GM12873 (cell line): ENCODE results near the gene NRBF2.

Experiments used
- TF ChIP-seq, protein P1 (sequence below): IDR thresholded peaks from 2 replicates; pipeline ENCODE4 v1.5.1; 2012; ENCODE audit warnings: low read depth, mild to moderate bottlenecking, moderate library complexity, low read length, control low read depth; ENCODE audit not compliant: insufficient read depth; ENCODE audit errors: missing control alignments

Gene NRBF2

DNA sequence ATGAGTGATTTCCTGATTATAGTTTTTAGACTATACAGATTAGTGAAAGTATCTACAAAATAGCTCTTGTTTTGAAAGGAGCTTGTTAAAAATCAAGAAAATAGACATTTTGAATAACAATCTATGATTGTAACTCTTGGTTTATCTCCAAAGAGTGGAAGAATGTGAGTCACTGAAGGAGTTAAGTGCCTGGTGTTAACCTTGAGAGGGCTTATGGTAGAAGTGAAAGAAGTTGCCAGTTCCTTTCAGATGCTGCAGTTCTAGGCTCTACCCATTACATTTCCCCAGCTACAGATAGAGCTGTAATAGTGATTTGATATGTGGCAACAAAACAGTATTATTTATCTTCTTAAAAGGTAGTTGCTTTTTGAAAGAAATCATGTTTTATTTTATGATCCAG lies 12.7 kb downstream of the NRBF2 start:
- TF ChIP-seq, protein P1, sequence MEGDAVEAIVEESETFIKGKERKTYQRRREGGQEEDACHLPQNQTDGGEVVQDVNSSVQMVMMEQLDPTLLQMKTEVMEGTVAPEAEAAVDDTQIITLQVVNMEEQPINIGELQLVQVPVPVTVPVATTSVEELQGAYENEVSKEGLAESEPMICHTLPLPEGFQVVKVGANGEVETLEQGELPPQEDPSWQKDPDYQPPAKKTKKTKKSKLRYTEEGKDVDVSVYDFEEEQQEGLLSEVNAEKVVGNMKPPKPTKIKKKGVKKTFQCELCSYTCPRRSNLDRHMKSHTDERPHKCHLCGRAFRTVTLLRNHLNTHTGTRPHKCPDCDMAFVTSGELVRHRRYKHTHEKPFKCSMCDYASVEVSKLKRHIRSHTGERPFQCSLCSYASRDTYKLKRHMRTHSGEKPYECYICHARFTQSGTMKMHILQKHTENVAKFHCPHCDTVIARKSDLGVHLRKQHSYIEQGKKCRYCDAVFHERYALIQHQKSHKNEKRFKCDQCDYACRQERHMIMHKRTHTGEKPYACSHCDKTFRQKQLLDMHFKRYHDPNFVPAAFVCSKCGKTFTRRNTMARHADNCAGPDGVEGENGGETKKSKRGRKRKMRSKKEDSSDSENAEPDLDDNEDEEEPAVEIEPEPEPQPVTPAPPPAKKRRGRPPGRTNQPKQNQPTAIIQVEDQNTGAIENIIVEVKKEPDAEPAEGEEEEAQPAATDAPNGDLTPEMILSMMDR = no peak

DNA sequence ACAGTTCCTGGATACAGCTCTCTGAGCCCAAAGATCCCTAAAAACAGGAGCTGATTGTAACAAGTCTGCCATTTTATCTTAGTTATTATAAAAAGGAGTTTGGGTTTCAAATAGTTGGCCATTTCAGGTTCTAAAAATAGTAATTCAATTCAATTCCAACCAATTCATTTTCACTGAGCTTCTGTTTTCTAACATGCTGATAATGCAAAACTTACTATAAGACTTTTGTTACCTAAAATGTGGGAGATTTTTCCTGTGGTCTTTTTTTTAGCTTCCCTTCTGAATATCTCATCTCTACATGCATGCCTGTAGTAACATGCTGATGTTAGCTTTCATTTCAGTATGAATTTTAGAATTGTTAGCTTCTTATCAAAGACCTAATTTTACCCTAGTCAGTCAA lies 13.4 kb downstream of the NRBF2 start:
- TF ChIP-seq, protein P1 = no peak

DNA sequence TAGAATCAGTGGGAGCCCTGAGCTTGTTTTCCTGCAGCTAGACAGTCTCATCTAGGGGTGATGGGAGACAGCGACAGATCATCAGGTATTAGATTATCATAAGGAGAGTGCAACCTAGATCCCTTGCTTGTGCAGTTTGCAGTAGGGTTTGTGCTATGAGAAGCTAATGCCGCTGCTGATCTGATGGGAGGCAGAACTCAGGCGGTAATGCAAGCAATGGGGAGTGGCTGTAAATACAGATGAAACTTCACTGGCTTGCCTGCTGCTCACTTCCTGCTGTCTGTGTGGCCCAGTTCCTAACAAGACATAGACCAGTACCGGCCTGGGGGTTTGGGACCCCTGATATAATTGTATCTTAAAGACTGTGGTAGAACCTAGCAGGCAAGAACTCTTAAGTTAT lies 17.6 kb downstream of the NRBF2 start:
- TF ChIP-seq, protein P1 = no peak

DNA sequence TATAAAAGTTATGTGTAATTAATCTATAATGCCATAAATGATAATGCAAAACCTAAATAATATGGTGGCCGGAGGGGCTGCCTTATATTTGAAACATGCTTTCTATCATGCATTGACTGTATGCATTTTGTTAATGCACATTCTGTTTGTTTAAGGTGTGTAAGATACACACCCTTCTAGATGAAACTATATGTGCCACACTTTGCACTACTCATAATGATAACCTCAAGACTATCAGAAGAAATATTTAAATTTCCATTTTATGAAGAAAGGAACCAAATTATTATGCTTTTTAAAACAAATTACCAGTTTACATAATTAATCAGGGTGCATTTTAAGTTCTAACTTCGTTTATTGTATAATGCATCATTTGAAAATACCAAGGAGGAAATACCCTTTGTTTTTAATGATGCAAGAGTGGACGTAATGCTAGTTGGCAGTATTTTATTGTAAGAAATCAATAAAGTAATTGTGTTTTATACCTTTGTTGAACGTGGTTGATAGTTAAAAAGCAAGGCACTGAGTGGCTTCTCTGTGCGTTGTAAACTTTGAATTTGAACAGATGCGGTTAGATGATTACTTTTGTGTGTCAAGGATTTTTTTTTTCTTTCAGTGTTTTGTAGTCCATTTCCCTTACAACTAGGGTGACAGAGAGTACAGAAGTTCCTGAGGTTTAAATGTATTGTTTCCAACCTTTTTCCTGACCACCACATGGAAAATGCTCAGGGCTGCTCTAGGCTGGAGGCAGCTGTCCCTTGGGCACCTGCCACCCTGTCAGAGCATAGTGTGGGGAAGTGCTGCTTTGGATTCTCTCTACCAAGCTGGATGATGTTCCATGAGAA lies 21.6 kb downstream of the NRBF2 start:
- TF ChIP-seq, protein P1 = no peak

DNA sequence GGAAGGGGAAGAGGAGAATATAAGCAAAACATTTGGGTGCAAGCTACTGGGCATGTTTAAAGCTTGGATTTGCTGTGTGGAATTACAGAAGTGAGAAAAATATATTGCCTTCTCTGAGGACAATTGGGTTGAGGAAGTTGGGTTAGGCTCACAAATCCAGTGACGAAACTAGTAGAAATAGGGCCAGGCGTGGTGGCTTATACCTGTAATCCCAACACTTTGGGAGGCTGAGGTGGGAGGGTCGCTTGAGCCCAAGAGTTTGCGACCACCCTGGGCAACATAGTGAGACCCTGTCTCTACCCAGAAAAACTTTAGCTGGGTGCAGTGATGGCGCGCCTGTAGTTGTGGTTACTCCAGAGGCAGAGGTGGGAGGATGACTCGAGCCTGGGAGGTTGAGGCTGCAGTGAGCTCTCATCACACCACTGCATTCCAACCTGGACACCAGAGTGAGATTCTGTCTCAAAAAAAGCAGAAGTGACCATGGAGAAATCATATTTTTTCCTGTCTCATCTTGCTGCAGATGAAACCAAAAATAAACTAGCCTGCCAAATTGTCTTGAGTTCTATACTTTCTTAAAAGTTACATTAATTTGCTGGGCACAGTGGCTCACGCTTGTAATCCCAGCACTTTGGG lies 22.4 kb downstream of the NRBF2 start:
- TF ChIP-seq, protein P1 = no peak

DNA sequence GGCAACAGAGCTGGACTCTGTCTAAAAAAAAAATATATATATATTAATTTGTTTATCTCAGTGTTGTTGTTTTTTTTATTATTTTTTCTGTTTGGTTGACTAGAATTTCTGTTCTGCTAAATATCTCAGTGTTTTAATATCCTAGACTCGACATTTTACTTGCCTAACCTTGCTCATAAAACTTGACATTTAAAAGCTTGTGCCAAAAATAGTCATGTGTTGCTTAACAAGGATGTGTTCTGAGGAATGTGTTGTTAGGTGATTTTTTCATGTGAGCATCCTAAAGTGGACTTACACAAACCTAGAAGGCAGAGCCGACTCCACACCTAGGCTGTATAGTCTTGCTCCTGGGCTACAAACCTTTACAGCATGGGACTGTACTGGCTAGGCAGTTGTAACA lies 23.1 kb downstream of the NRBF2 start:
- TF ChIP-seq, protein P1 = no peak

DNA sequence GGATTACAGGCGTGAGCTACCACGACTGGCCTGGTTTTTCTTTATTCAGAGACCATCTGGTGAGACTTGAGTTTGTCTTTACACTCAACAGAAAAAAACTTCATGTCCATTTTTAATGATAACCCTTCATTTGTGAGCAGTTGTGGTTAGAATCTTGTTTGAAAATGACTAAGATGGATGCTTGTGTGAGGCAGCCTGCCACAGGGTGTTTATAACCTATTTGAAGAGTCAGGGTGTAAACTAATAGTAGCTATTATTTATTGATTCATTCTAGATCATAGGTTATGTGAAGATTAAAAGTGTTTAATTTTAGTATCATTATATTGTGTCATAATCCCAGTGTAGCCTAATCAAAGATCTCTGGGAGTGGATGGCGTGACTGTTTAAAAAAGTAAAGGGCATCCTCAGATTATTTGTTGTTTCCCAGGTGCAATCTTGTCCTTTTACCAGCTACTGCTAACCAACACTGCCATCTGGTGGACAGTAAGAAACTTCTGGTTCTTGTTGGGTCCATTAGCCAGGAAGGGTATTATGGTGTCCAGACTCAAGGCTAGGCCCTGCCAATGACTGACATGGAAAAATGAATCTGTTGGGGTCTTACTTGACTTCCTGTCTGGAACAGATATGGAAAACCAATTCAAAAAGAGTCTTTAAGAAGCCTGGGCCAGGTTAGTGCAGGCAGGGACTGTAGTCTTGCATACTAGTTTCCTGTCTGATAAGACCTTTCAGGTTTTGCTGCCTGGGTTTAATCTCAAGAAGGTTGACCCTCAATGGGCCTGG lies 24.9 kb downstream of the NRBF2 start:
- TF ChIP-seq, protein P1 = peak; percentile 75
